ENCODE data around the gene TAS2R40.

GRCh38 chr7:143243111-143243510 lies 21.3 kb downstream of the TAS2R40 start:
- TF ChIP-seq, protein P1, sequence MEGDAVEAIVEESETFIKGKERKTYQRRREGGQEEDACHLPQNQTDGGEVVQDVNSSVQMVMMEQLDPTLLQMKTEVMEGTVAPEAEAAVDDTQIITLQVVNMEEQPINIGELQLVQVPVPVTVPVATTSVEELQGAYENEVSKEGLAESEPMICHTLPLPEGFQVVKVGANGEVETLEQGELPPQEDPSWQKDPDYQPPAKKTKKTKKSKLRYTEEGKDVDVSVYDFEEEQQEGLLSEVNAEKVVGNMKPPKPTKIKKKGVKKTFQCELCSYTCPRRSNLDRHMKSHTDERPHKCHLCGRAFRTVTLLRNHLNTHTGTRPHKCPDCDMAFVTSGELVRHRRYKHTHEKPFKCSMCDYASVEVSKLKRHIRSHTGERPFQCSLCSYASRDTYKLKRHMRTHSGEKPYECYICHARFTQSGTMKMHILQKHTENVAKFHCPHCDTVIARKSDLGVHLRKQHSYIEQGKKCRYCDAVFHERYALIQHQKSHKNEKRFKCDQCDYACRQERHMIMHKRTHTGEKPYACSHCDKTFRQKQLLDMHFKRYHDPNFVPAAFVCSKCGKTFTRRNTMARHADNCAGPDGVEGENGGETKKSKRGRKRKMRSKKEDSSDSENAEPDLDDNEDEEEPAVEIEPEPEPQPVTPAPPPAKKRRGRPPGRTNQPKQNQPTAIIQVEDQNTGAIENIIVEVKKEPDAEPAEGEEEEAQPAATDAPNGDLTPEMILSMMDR (IDR thresholded peaks at IDR 0.05; ENCODE audit: poor library complexity, severe bottlenecking) = no peak
- no peak for TF ChIP-seq REST (IDR thresholded peaks at IDR 0.05; ENCODE audit: borderline replicate concordance)
